NCI-H82 (cell line): ENCODE results near the gene VWA8.
"Not testable (repeated sequence)": the region's sequence is repeated elsewhere in the genome, so short reads cannot be mapped to it uniquely, and the experiment has no call there.

Source experiments
- DNase-seq: peaks from one replicate; lab custom pipeline; 2025; lab: John Stamatoyannopoulos, UW

The VWA8 gene

GRCh38 chr13:41647699-41648313 lies 313.1 kb downstream of the VWA8 start:
- DNase-seq = not testable (repeated sequence)

GRCh38 chr13:41645331-41645730 lies 315.6 kb downstream of the VWA8 start:
- DNase-seq = no peak

- DNase-seq = no peak
Observed at GRCh38 chr13:41644742-41645141, 316.2 kb downstream of the VWA8 start.

- DNase-seq = no peak
Observed at GRCh38 chr13:41643507-41643906, 317.4 kb downstream of the VWA8 start.

- no peak for DNase-seq
Observed at GRCh38 chr13:41641961-41642360, 318.9 kb downstream of the VWA8 start.

GRCh38 chr13:41641429-41641828 lies 319.5 kb downstream of the VWA8 start:
- DNase-seq = no peak

GRCh38 chr13:41639955-41640780 lies 320.7 kb downstream of the VWA8 start:
- DNase-seq = no peak

- no peak for DNase-seq
Observed at GRCh38 chr13:41639237-41639904, 321.5 kb downstream of the VWA8 start.

GRCh38 chr13:41637586-41637985 lies 323.3 kb downstream of the VWA8 start:
- DNase-seq = no peak

- DNase-seq = not testable (repeated sequence)
Observed at GRCh38 chr13:41637032-41637431, 323.9 kb downstream of the VWA8 start.

GRCh38 chr13:41636590-41636989 lies 324.3 kb downstream of the VWA8 start:
- DNase-seq = not testable (repeated sequence)

- no peak for DNase-seq
Observed at GRCh38 chr13:41634407-41634806, 326.5 kb downstream of the VWA8 start.

GRCh38 chr13:41633776-41634175 lies 327.1 kb downstream of the VWA8 start:
- DNase-seq = no peak

- peak; percentile 41 for DNase-seq
Observed at GRCh38 chr13:41631296-41631965, 329.5 kb downstream of the VWA8 start.

- DNase-seq = no peak
Observed at GRCh38 chr13:41627425-41627824, 333.5 kb downstream of the VWA8 start.

- DNase-seq = no peak
Observed at GRCh38 chr13:41624041-41624440, 336.9 kb downstream of the VWA8 start.

- DNase-seq = no peak
Observed at GRCh38 chr13:41622432-41623429, 338.2 kb downstream of the VWA8 start.

GRCh38 chr13:41621716-41622431 lies 339.0 kb downstream of the VWA8 start:
- DNase-seq = no peak

- DNase-seq = not testable (repeated sequence)
Observed at GRCh38 chr13:41617633-41618032, 343.3 kb downstream of the VWA8 start.

GRCh38 chr13:41616151-41616550 lies 344.8 kb downstream of the VWA8 start:
- no peak for DNase-seq

GRCh38 chr13:41615528-41615855 lies 345.4 kb downstream of the VWA8 start:
- no peak for DNase-seq
